ENCODE data around the gene ZNF254. TPM values are rescaled to one million over a fixed set of nuclear protein-coding genes. Genes with fewer than 3 reads are reported as not detected.

Gene ZNF254
- total RNA-seq, 4 donors from 2014 or later = 61.1 to 85.4 (median 64.9) TPM

- Histone ChIP-seq H3K9me3 (no peaks in the 10 kb centered on the region), H3K36me3 (peaks cover 2 to 5% of the 10 kb centered on the region in 2 donors), H3K4me1 (peaks cover 22 to 35% of the 10 kb centered on the region in 2 donors), H3K4me3 (replicated peaks in 1 of 3) (no peak overlapping the region), H3K27ac (peak overlapping the region; percentile 59 to 76 (median 75)), H3K27me3 (no peaks in the 10 kb centered on the region)
- TF ChIP-seq CTCF (IDR thresholded peaks at IDR 0.05) = no peak
- TF ChIP-seq POLR2A (IDR thresholded peaks at IDR 0.05) = no peak
- WGBS, 2 donors = 85 to 96% methylated on average over 2 of the region's 2 CpGs
- no peak for DNase-seq
- intact Hi-C loops (cut with DNase I) = no loop called here
Observed at GRCh38 chr19:24101459-24102115, 14.6 kb downstream of the ZNF254 start.

- no peak overlapping the region for H3K4me3 ChIP-seq (replicated peaks in 1 of 3)
- H3K27me3 ChIP-seq = no peaks in the 10 kb centered on the region
- no peaks in the 10 kb centered on the region for H3K4me1 ChIP-seq
- H3K36me3 ChIP-seq = peaks cover 17 to 30% of the 10 kb centered on the region in 2 donors
- no peak overlapping the region for H3K27ac ChIP-seq
- TF ChIP-seq CTCF (IDR thresholded peaks at IDR 0.05) (no peak), POLR2A (IDR thresholded peaks at IDR 0.05) (no peak)
- peaks cover 7% of the 10 kb centered on the region for H3K9me3 ChIP-seq
- DNase-seq = no peak
- WGBS, 2 donors = 94 to 98% methylated on average over 3 of the region's 3 CpGs
- intact Hi-C loops (cut with DNase I) = no loop called here
Observed at GRCh38 chr19:24127601-24128000, 40.6 kb downstream of the ZNF254 start.

- Histone ChIP-seq H3K9me3 (no peaks in the 10 kb centered on the region), H3K4me1 (peaks cover 0 to 3% of the 10 kb centered on the region in 2 donors), H3K27ac (peak overlapping the region in 2 of 3 donors; percentile 25 to 64), H3K4me3 (replicated peaks in 1 of 3) (no peak overlapping the region), H3K36me3 (no peaks in the 10 kb centered on the region), H3K27me3 (no peaks in the 10 kb centered on the region)
- TF ChIP-seq CTCF (IDR thresholded peaks at IDR 0.05) (no peak), POLR2A (IDR thresholded peaks at IDR 0.05) (no peak)
- peak; percentile 6 to 15 for DNase-seq
- 76 to 81% methylated on average over 3 of the region's 3 CpGs for WGBS, 2 donors
- intact Hi-C loops (cut with DNase I) = no loop called here
Observed at GRCh38 chr19:24140099-24140498, 53.1 kb downstream of the ZNF254 start.

- Histone ChIP-seq H3K4me1 (peaks cover 0 to 3% of the 10 kb centered on the region in 2 donors), H3K4me3 (replicated peaks in 1 of 3) (no peak overlapping the region), H3K36me3 (no peaks in the 10 kb centered on the region), H3K9me3 (no peaks in the 10 kb centered on the region), H3K27ac (peak overlapping the region in 2 of 3 donors; percentile 25 to 35), H3K27me3 (no peaks in the 10 kb centered on the region)
- intact Hi-C loops (cut with DNase I) = no loop called here
- TF ChIP-seq POLR2A (IDR thresholded peaks at IDR 0.05) = no peak
- TF ChIP-seq CTCF (IDR thresholded peaks at IDR 0.05) = no peak
- no peak for DNase-seq
Observed at GRCh38 chr19:24140591-24140990, 53.6 kb downstream of the ZNF254 start.

- TF ChIP-seq CTCF (IDR thresholded peaks at IDR 0.05) (no peak), POLR2A (IDR thresholded peaks at IDR 0.05) (no peak)
- no peaks in the 10 kb centered on the region for H3K9me3 ChIP-seq
- DNase-seq = no peak
- no peaks in the 10 kb centered on the region for H3K36me3 ChIP-seq
- intact Hi-C loops (cut with DNase I) = no loop called here
- H3K27me3 ChIP-seq = no peaks in the 10 kb centered on the region
- H3K4me1 ChIP-seq = peaks cover 0 to 3% of the 10 kb centered on the region in 2 donors
- H3K27ac ChIP-seq = no peak overlapping the region
- H3K4me3 ChIP-seq (replicated peaks in 1 of 3) = no peak overlapping the region
Observed at GRCh38 chr19:24141612-24142011, 54.6 kb downstream of the ZNF254 start.
